H9 (cell line): ENCODE results near the gene TLE4. TPM values are rescaled to one million over a fixed set of nuclear protein-coding genes. Genes with fewer than 3 reads are reported as not detected.
A peak's percentile ranks its signal among the peaks of the same experiment; 100 is the strongest.

Experiments
- DNase-seq: peaks from one replicate; pipeline ENCODE4 v3.0.0-alpha.2; 2017
- H2AFZ ChIP-seq: one replicate; pipeline ENCODE4 v1.6.1; 2013; ENCODE audit warnings: mild to moderate bottlenecking, low read length, control low read depth, moderate library complexity
- H2AK5ac ChIP-seq: 2 replicates; pipeline ENCODE4 v1.6.1; 2013; ENCODE audit warnings: low read length, control low read depth, mixed read lengths; ENCODE audit not compliant: insufficient read length
- H2BK120ac ChIP-seq: one replicate; pipeline ENCODE4 v1.6.1; 2013; ENCODE audit warnings: low read depth, mild to moderate bottlenecking, low read length, control low read depth, inconsistent platforms; ENCODE audit not compliant: poor library complexity, severe bottlenecking
- H2BK12ac ChIP-seq: 2 replicates; pipeline ENCODE4 v1.6.1; 2013; ENCODE audit warnings: low read length, control low read depth, mixed read lengths, low read depth; ENCODE audit not compliant: insufficient read length
- H2BK15ac ChIP-seq: 2 replicates; pipeline ENCODE4 v1.6.1; 2013; ENCODE audit warnings: low read depth, low read length, control low read depth
- H2BK20ac ChIP-seq: one replicate; pipeline ENCODE4 v1.6.1; 2013; ENCODE audit warnings: low read depth, mild to moderate bottlenecking, low read length, control low read depth, inconsistent platforms; ENCODE audit not compliant: poor library complexity, severe bottlenecking
- H2BK5ac ChIP-seq: 2 replicates; pipeline ENCODE4 v1.6.1; 2013; ENCODE audit warnings: low read length, control low read depth, mixed read lengths; ENCODE audit not compliant: insufficient read length
- H3K14ac ChIP-seq: 2 replicates; pipeline ENCODE4 v1.6.1; 2013; ENCODE audit warnings: low read length, control low read depth; ENCODE audit not compliant: insufficient read depth
- H3K18ac ChIP-seq: 2 replicates; pipeline ENCODE4 v1.6.1; 2013; ENCODE audit warnings: low read depth, mild to moderate bottlenecking, mixed read lengths, low read length, control low read depth; ENCODE audit not compliant: insufficient read length
- H3K23ac ChIP-seq: 2 replicates; pipeline ENCODE4 v1.6.1; 2013; ENCODE audit warnings: low read length, control low read depth, mixed read lengths, low read depth; ENCODE audit not compliant: insufficient read length
- H3K23me2 ChIP-seq: 2 replicates; pipeline ENCODE4 v1.6.1; 2013; ENCODE audit warnings: low read depth, mild to moderate bottlenecking, mixed read lengths, low read length, control low read depth; ENCODE audit not compliant: insufficient read length, poor library complexity, severe bottlenecking
- H3K27ac ChIP-seq: 2 replicates; pipeline ENCODE4 v1.5.1; 2013; ENCODE audit warnings: low read length, control low read depth, mixed read lengths, low read depth; ENCODE audit not compliant: insufficient read length
- H3K27me3 ChIP-seq: 2 replicates; pipeline ENCODE4 v1.6.1; 2013; ENCODE audit warnings: low read length, control low read depth, inconsistent platforms; ENCODE audit not compliant: insufficient read depth
- H3K4ac ChIP-seq: 2 replicates; pipeline ENCODE4 v1.6.1; 2013; ENCODE audit warnings: low read depth, mild to moderate bottlenecking, control low read depth, inconsistent platforms, low read length, moderate library complexity
- H3K4me1 ChIP-seq: 2 replicates; pipeline ENCODE4 v1.6.1; 2013; ENCODE audit warnings: low read length, control low read depth, inconsistent platforms; ENCODE audit not compliant: insufficient read depth
- H3K4me2 ChIP-seq: 2 replicates; pipeline ENCODE4 v1.6.1; 2013; ENCODE audit warnings: low read length, control low read depth, mixed read lengths; ENCODE audit not compliant: insufficient read length, insufficient read depth
- H3K56ac ChIP-seq: 2 replicates; pipeline ENCODE4 v1.6.1; 2013; ENCODE audit warnings: low read depth, mild to moderate bottlenecking, mixed read lengths, low read length, control low read depth; ENCODE audit not compliant: insufficient read length
- H3K79me1 ChIP-seq: 2 replicates; pipeline ENCODE4 v1.6.1; 2013; ENCODE audit warnings: low read depth, mild to moderate bottlenecking, moderate library complexity, low read length, control low read depth, inconsistent platforms; ENCODE audit not compliant: insufficient read depth, poor library complexity, severe bottlenecking
- H3K79me2 ChIP-seq: 2 replicates; pipeline ENCODE4 v1.6.1; 2013; ENCODE audit warnings: low read length, control low read depth, inconsistent platforms; ENCODE audit not compliant: insufficient read depth
- H3K9ac ChIP-seq: 2 replicates; pipeline ENCODE4 v1.6.1; 2013; ENCODE audit warnings: low read length, control low read depth, mixed read lengths; ENCODE audit not compliant: insufficient read length; ENCODE audit errors: extremely low read depth
- H3K9me3 ChIP-seq: one replicate; pipeline ENCODE4 v1.6.1; 2013; ENCODE audit warnings: low read depth, low read length, inconsistent platforms; ENCODE audit not compliant: control insufficient read depth
- H3T11ph ChIP-seq: one replicate; pipeline ENCODE4 v1.6.1; 2013; ENCODE audit warnings: mild to moderate bottlenecking, low read length, control low read depth, inconsistent platforms
- H4K20me1 ChIP-seq: one replicate; pipeline ENCODE4 v1.6.1; 2013; ENCODE audit not compliant: control insufficient read depth, insufficient read length, insufficient read depth
- H4K5ac ChIP-seq: 2 replicates; pipeline ENCODE4 v1.6.1; 2013; ENCODE audit warnings: low read depth, mild to moderate bottlenecking, mixed read lengths, low read length, control low read depth; ENCODE audit not compliant: insufficient read length
- H4K8ac ChIP-seq: replicated peaks from 2 replicates; pipeline ENCODE4 v1.6.1; 2013; ENCODE audit warnings: low read length, control low read depth, mixed read lengths, low read depth; ENCODE audit not compliant: insufficient read length
- H4K91ac ChIP-seq: 2 replicates; pipeline ENCODE4 v1.6.1; 2013; ENCODE audit warnings: low read depth, mild to moderate bottlenecking, moderate library complexity, mixed read lengths, low read length, control low read depth; ENCODE audit not compliant: insufficient read length
- H3K27ac Mint-ChIP-seq, 3 experiments: 2 replicates in 2 of 3; 3 replicates in 1 of 3; pipeline ENCODE4 v1.8.0; 2020 to 2021; ENCODE audit warnings: mixed read lengths in 3 of 3, mild to moderate bottlenecking in 1 of 3, moderate library complexity in 1 of 3
- H3K27me3 Mint-ChIP-seq: 2 replicates; pipeline ENCODE4 v1.8.0; 2021; ENCODE audit warnings: low read depth, mild to moderate bottlenecking, moderate library complexity, mixed read lengths
- H3K36me3 Mint-ChIP-seq, 3 experiments: 2 replicates in 2 of 3; 3 replicates in 1 of 3; pipeline ENCODE4 v1.8.0; 2020 to 2021; ENCODE audit warnings: low read depth in 3 of 3, mixed read lengths in 3 of 3; ENCODE audit not compliant: insufficient read depth in 1 of 3
- H3K4me1 Mint-ChIP-seq, 2 experiments: 2 replicates each; pipeline ENCODE4 v1.8.0; 2020; ENCODE audit warnings: mixed read lengths in 2 of 2
- H3K4me3 Mint-ChIP-seq, 2 experiments: 2 replicates in 1 of 2; 3 replicates in 1 of 2; pipeline ENCODE4 v1.8.0; 2020 to 2021; ENCODE audit warnings: mild to moderate bottlenecking in 2 of 2, mixed read lengths in 2 of 2, moderate library complexity in 1 of 2
- H3K9me3 Mint-ChIP-seq, 2 experiments: 2 replicates in 1 of 2; 3 replicates in 1 of 2; pipeline ENCODE4 v1.8.0; 2020; ENCODE audit warnings: mild to moderate bottlenecking in 2 of 2, mixed read lengths in 2 of 2, moderate library complexity in 1 of 2
- WGBS: extraction: QIAGEN DNeasy Blood & Tissue Kit; methylation state at CpG from one replicate; pipeline ENCODE4 v1.1.7; 2013; ENCODE audit warnings: missing lambda C conversion rate, low lambda C conversion rate, mixed read lengths; ENCODE audit not compliant: insufficient read length; ENCODE audit errors: extremely low coverage; 5-methylcytosine and 5-hydroxymethylcytosine counted together
- total RNA-seq: library from RNA; stranded (reverse); gene quantifications from 2 replicates; pipeline ENCODE4 v1.2.1, GENCODE V29; 2021
- TF ChIP-seq, protein P1 (sequence below): fragments of 200-600 bp; sonication (generic); conservative IDR thresholded peaks from 3 replicates; pipeline ENCODE4 v1.8.0; 2021; ENCODE audit warnings: antibody characterized with exemption, mild to moderate bottlenecking

TLE4 gene
- total RNA-seq, 1 experiment from 2014 or later = 35.1 TPM

DNA sequence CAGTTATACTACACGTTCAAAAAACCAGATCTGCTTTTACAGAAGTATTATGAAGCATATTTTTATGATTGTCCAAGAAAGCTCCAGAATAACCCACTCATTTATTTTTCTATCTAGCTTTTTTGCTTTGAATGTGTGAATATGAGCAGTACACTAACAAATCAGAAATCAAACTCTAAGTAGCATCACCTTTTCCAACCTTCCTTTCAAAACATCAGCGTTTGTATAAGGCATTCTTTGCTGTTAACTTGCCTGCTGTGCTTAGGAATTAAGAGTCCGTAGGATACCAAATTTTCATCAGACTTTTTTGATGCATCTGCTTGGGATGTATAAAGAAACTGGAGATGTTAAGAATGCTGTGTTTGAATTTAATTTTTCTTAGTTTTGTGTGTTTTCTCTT, 3.8 kb downstream of the TLE4 start:
- Histone ChIP-seq H4K5ac (no peak overlapping the region), H2AFZ (no peak overlapping the region), H2BK15ac (no peak overlapping the region), H2AK5ac (no peak overlapping the region), H4K91ac (no peak overlapping the region), H3T11ph (no peak overlapping the region), H3K23me2 (peaks cover 10% of the 10 kb centered on the region), H3K23ac (no peak overlapping the region), H2BK12ac (no peak overlapping the region), H4K8ac (no peak overlapping the region), H3K27ac (no peak overlapping the region), H3K56ac (no peak overlapping the region), H2BK120ac (no peak overlapping the region), H3K4ac (no peak overlapping the region), H4K20me1 (no peaks in the 10 kb centered on the region), H3K9ac (no peak overlapping the region), H3K9me3 (no peaks in the 10 kb centered on the region), H3K18ac (no peak overlapping the region), H3K79me2 (peaks cover 3% of the 10 kb centered on the region; the same call in 1 of the 2 replicates), H3K4me2 (no peak overlapping the region), H3K14ac (no peak overlapping the region), H2BK20ac (no peak overlapping the region), H3K27me3 (no peaks in the 10 kb centered on the region), H3K79me1 (peaks cover 2% of the 10 kb centered on the region), H3K4me1 (peaks cover 3% of the 10 kb centered on the region; the same call in 1 of the 2 replicates), H2BK5ac (no peak overlapping the region)
- no CpG with 5 or more reads among the region's 3 CpGs for WGBS
- no peak for DNase-seq
- Mint-ChIP-seq H3K27ac (no peak overlapping the region; a peak in 1 of 7 replicates), H3K4me3 (peak overlapping the region in 1 of 2 experiments; percentile 17; a peak in 1 of 5 replicates), H3K4me1 (peaks cover 19 to 38% of the 10 kb centered on the region in 2 experiments), H3K36me3 (peaks cover 6 to 46% (median 26%) of the 10 kb centered on the region in 3 experiments), H3K27me3 (no peaks in the 10 kb centered on the region), H3K9me3 (peaks cover 4% of the 10 kb centered on the region in 2 experiments; a peak in 3 of 5 replicates)
- TF ChIP-seq, protein P1, sequence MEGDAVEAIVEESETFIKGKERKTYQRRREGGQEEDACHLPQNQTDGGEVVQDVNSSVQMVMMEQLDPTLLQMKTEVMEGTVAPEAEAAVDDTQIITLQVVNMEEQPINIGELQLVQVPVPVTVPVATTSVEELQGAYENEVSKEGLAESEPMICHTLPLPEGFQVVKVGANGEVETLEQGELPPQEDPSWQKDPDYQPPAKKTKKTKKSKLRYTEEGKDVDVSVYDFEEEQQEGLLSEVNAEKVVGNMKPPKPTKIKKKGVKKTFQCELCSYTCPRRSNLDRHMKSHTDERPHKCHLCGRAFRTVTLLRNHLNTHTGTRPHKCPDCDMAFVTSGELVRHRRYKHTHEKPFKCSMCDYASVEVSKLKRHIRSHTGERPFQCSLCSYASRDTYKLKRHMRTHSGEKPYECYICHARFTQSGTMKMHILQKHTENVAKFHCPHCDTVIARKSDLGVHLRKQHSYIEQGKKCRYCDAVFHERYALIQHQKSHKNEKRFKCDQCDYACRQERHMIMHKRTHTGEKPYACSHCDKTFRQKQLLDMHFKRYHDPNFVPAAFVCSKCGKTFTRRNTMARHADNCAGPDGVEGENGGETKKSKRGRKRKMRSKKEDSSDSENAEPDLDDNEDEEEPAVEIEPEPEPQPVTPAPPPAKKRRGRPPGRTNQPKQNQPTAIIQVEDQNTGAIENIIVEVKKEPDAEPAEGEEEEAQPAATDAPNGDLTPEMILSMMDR = no peak
